Right cardiac atrium (tissue), 5 donors: ENCODE data around the gene DISP3. TPM values are rescaled to one million over a fixed set of nuclear protein-coding genes. Genes with fewer than 3 reads are reported as not detected.
A peak's percentile ranks its signal among the peaks of the same experiment; 100 is the strongest.

Experiments used
- ATAC-seq, 2 donors: fragments of 200-7000 bp; cut with Tn5 transposase; one replicate each; pipeline versions ENCODE4 v1.8.0 to v1.9.1; 2020; ENCODE audit warnings: moderate library complexity in 2 of 2, mild to moderate bottlenecking in 1 of 2
- DNase-seq, 3 donors: peaks; one replicate each; pipeline ENCODE4 v3.0.0-alpha.2; 2020
- H3K27ac ChIP-seq: one replicate; pipeline ENCODE4 v1.5.1; 2013; ENCODE audit warnings: mild to moderate bottlenecking, low read length, control low read depth, moderate library complexity
- H3K27me3 ChIP-seq: one replicate; pipeline ENCODE4 v1.6.1; 2013; ENCODE audit not compliant: control insufficient read depth, insufficient read depth
- H3K4me1 ChIP-seq: one replicate; pipeline ENCODE4 v1.6.1; 2013; ENCODE audit warnings: low read length; ENCODE audit not compliant: control insufficient read depth, insufficient read depth
- H3K4me3 ChIP-seq: one replicate; pipeline ENCODE4 v1.5.1; 2013; ENCODE audit warnings: low read length, control low read depth
- H3K9me3 ChIP-seq: one replicate; pipeline ENCODE4 v1.6.1; 2013; ENCODE audit warnings: low read length; ENCODE audit not compliant: control insufficient read depth
- WGBS: extraction: QIAGEN DNeasy Blood & Tissue Kit; methylation state at CpG from one replicate; pipeline ENCODE4 v1.1.7; 2013; 5-methylcytosine and 5-hydroxymethylcytosine counted together
- intact Hi-C, 4 donors: fragments of 100-400 bp; cut with DNase I; formaldehyde crosslinking; loops; one replicate each; pipeline versions ENCODE4 v1.11.0 to v1.14.0; 2022 to 2023
- long read RNA-seq, 4 donors: library from polyadenylated mRNA; unstranded; transcript quantifications; one replicate each; pipeline ENCODE4 v2.0.0, GENCODE V29; 2020 to 2021
- polyA plus RNA-seq: library from polyadenylated mRNA; stranded (reverse); fragments of 200-250 nt; gene quantifications from one replicate; pipeline ENCODE4 v1.2.3, GENCODE V29; 2013
- total RNA-seq, 4 donors: library from RNA; stranded (reverse); fragmentation: NEBNext Ultra II Directional; extraction: Animal tissue kit (Norgen Biotek cat#: 25700); gene quantifications; one replicate each; pipeline ENCODE4 v1.2.1, GENCODE V29; 2021
- donor health status: healthy with polysubstance abuse.
- donor health status: DM: no; HTN: yes; CAD: no.
- donor health status: DM: no; HTN: no; CAD: no.
- donor health status: DM: no; HTN: yes; CAD: no; lungs with severe emphysema.
- donor health status: DM: yes; HTN: yes; CAD: no.

Gene DISP3, protein sequence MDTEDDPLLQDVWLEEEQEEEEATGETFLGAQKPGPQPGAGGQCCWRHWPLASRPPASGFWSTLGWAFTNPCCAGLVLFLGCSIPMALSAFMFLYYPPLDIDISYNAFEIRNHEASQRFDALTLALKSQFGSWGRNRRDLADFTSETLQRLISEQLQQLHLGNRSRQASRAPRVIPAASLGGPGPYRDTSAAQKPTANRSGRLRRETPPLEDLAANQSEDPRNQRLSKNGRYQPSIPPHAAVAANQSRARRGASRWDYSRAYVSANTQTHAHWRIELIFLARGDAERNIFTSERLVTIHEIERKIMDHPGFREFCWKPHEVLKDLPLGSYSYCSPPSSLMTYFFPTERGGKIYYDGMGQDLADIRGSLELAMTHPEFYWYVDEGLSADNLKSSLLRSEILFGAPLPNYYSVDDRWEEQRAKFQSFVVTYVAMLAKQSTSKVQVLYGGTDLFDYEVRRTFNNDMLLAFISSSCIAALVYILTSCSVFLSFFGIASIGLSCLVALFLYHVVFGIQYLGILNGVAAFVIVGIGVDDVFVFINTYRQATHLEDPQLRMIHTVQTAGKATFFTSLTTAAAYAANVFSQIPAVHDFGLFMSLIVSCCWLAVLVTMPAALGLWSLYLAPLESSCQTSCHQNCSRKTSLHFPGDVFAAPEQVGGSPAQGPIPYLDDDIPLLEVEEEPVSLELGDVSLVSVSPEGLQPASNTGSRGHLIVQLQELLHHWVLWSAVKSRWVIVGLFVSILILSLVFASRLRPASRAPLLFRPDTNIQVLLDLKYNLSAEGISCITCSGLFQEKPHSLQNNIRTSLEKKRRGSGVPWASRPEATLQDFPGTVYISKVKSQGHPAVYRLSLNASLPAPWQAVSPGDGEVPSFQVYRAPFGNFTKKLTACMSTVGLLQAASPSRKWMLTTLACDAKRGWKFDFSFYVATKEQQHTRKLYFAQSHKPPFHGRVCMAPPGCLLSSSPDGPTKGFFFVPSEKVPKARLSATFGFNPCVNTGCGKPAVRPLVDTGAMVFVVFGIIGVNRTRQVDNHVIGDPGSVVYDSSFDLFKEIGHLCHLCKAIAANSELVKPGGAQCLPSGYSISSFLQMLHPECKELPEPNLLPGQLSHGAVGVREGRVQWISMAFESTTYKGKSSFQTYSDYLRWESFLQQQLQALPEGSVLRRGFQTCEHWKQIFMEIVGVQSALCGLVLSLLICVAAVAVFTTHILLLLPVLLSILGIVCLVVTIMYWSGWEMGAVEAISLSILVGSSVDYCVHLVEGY (N-terminal part only)
- under 1 TPM in 1 of 4 donors, not detected in 3; 0.06 TPM for total RNA-seq
- 0.02 TPM for polyA plus RNA-seq
- long read RNA-seq, donor 1 = 0 reads
- long read RNA-seq, donor 2 = 0 reads
- long read RNA-seq, donor 3 = 0 reads
- long read RNA-seq, donor 4 = 0 reads

DNA sequence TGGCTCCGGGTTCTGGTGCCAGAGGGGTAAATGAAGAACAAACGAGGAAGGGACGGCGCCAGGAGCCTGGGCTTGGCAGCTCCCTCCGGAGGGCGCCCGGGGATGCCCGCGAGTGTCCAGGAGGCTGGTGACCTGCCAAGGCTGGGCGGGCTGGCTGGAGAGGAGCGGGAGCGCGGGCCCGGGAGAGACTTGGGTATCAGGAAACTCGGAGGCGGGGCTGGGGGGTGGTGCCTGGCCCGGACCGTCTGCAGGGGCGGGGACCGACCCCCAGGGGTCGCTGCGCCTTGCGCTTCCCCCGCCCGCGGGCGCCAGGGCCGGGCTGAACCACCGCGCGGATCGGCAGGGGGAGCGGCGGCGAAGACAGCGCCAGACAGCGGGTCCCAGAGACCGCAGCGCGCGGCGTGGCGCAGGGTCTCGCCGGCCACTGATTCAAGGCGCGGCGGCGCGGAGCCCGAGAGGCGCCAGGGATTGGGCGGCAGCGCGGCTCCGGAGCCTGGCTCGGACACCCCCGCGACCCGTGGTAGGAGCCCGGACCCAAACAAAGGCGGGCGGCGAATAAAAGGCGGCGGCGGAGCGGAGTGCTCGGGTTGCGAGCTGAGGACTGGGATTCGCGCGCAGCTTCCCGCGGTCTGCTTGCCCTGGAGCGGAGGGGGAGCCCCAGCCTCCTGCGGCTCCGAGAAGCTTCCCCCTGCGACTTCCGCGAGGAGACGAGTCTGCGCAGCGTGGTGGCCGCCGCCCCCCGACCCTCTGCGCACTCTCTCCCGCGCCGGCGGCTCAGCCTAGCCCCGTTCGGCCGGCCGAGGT, at the start of gene DISP3:
TSS of gene DISP3 (plus strand) at position 585 of the 804 bp plus-strand sequence. CDS start 21,838 bp downstream, outside the sequence.
- under 1% methylated on average over 96 of the region's 96 CpGs for WGBS
- DNase-seq (peak; percentile 56 to 81 (median 71)), ATAC-seq (peak; percentile 56 to 86)
- Histone ChIP-seq H3K9me3 (no peaks in the 10 kb centered on the region), H3K27ac (no peak within 1 kb of the TSS), H3K4me3 (peak within 1 kb of the TSS; percentile 15), H3K4me1 (no peaks in the 10 kb centered on the region), H3K27me3 (peaks cover 4% of the 10 kb centered on the region)
- intact Hi-C loops = loop anchor here in 1 of 4 donors (10.0 kb wide), 1 partner anchor 156 kb away; no protein-coding TSS in a partner anchor

DNA sequence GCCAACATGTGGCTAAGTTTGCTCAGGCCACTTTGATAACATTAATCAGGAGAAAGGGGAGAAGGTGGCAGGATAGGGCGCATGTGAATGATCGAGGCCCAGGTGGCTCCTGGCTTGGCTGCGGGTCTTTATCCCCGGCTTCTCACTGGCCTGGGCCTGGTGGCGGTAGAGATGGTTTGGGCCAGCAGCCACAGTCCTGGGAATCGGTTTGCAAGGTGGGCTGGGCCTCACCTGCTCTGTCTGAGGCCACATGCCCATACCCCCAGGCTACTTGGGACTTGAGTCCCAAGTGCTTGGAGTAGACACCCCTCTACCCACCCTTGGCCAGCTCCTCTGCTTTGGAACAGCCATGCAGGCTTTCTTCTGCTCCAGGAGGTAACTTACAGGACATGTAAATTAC, 49.7 kb upstream of the DISP3 start:
- DNase-seq = no peak
- Histone ChIP-seq H3K27me3 (no peaks in the 10 kb centered on the region), H3K4me1 (no peaks in the 10 kb centered on the region), H3K9me3 (no peaks in the 10 kb centered on the region), H3K4me3 (no peak overlapping the region), H3K27ac (no peak overlapping the region)
- intact Hi-C loops = no loop called here
- WGBS = 65% methylated on average over 6 of the region's 6 CpGs
- ATAC-seq = no peak

DNA sequence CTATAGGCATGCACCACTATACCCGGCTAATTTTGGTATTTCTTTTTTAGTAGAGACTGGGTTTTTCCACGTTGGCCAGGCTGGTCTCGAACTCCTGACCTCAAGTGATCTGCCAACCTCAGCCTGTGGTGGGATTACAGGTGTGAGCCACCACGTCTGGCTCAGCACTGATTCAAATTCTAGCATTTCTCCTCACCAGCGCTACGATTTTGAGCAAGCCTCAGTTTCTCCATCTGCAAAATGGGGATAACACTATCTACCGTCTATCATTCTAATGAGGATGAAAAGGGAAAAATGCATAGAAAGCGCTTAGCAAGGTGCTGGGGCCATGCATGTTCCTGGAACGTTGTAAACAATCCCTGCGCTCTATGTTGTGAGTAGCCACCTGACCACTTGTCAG, 49.0 kb upstream of the DISP3 start:
- intact Hi-C loops = no loop called here
- no peak overlapping the region for H3K4me3 ChIP-seq
- no peaks in the 10 kb centered on the region for H3K27me3 ChIP-seq
- no peaks in the 10 kb centered on the region for H3K4me1 ChIP-seq
- 86% methylated on average over 10 of the region's 10 CpGs for WGBS
- H3K9me3 ChIP-seq = no peaks in the 10 kb centered on the region
- ATAC-seq (no peak), DNase-seq (no peak)
- H3K27ac ChIP-seq = no peak overlapping the region

DNA sequence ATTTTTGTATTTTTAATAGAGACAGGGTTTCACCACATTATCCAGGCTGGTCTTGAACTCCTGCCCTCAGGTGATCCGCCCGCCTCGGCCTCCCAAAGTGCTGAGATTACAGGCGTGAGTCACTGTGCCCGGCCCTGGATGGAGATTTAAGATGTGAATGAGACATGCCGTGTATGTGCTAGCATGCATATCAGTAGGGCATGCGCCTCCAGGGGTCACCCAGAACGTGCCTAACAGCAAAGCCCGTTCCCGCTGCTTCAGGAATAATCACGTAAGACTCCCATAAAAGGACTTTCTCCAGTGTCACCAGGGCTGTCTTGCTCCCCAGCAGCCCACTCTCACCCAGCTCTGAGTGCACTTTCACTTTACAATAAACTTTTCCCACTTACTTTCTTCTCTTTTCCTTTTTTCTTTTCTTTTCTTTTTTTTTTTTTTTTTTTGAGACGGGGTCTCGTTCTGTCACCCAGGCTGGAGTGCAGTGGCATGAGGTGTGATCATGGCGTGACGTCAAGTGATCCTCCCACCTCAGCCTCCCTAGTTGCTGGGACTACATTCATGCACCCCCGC, 46.9 kb upstream of the DISP3 start:
- no peak overlapping the region for H3K27ac ChIP-seq
- H3K4me1 ChIP-seq = no peaks in the 10 kb centered on the region
- ATAC-seq (no peak), DNase-seq (no peak)
- WGBS = 68% methylated on average over 16 of the region's 16 CpGs
- intact Hi-C loops = no loop called here
- no peaks in the 10 kb centered on the region for H3K27me3 ChIP-seq
- no peak overlapping the region for H3K4me3 ChIP-seq
- no peaks in the 10 kb centered on the region for H3K9me3 ChIP-seq

DNA sequence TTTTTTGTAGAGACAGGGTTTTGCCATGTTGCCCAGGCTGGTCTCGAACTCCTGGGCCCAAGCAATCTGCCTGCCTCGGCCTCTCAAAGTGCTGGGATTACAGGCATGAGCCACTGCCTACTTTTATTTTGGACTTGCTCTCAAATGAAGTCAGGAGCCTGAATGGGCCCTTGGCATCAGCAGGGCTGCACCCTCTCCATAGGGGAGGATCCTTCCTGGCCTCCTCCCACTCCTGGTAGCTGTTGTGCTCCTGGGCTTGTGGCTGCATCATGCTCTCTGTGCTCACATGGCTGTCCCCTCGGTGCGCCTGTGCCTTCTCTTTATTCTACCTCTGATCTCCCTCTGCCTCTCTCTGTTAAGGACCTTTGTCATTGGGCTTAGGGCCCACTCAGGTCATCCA, 46.4 kb upstream of the DISP3 start:
- no peaks in the 10 kb centered on the region for H3K27me3 ChIP-seq
- 82% methylated on average over 4 of the region's 4 CpGs for WGBS

DNA sequence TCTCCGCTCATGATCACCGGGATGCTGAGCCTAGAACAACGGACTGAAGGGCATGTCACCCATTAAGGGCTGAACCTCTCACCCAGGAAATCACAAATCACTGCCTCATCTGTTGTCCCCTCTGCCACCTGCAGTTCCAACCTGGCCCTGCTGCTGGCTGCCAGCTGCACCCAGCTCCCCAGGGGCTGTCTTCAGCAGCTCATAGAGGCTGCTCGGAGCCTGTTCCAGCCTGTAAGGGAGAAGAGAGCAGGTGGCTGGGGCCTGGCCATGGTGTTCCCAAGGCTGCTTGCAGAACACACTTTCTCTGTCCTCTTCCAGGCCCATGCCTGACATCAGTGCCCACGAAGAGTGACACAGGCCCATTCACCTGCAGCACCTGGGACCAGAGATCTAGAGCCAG, 44.5 kb upstream of the DISP3 start:
- DNase-seq = no peak
- Histone ChIP-seq H3K9me3 (no peaks in the 10 kb centered on the region), H3K27ac (no peak overlapping the region), H3K4me3 (no peak overlapping the region), H3K4me1 (no peaks in the 10 kb centered on the region), H3K27me3 (no peaks in the 10 kb centered on the region)
- 61% methylated on average over 5 of the region's 5 CpGs for WGBS
- no peak for ATAC-seq
- intact Hi-C loops = no loop called here

More for the DNA sequence above, 46.4 kb upstream of the DISP3 start:
- no peak for DNase-seq
- Histone ChIP-seq H3K4me1 (no peaks in the 10 kb centered on the region), H3K4me3 (no peak overlapping the region), H3K9me3 (no peaks in the 10 kb centered on the region), H3K27ac (no peak overlapping the region)
- intact Hi-C loops = no loop called here
- ATAC-seq = no peak

DNA sequence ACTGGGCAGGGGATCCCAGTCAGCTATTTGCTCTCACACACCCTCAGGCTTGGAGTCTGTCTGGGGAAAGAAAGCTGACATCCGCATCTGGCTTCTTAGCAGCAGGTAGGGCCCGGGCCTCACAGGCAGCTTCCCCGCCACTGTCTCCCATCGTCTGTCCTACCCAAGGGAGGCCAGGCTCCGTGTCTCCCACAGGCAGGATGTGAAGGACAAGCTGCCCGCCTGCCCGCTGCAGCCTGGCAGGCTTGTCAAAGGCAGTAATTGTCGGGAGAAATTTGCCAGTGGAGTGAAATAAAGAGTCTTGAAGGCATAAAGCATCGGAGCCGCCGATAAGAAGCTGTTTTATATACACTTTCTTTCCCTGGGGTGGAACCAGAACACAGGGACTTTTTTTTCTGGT, 44.0 kb upstream of the DISP3 start:
- Histone ChIP-seq H3K27me3 (no peaks in the 10 kb centered on the region), H3K9me3 (no peaks in the 10 kb centered on the region), H3K27ac (no peak overlapping the region), H3K4me1 (no peaks in the 10 kb centered on the region), H3K4me3 (no peak overlapping the region)
- WGBS = 77% methylated on average over 11 of the region's 11 CpGs
- no peak for ATAC-seq
- intact Hi-C loops = no loop called here
- no peak for DNase-seq

DNA sequence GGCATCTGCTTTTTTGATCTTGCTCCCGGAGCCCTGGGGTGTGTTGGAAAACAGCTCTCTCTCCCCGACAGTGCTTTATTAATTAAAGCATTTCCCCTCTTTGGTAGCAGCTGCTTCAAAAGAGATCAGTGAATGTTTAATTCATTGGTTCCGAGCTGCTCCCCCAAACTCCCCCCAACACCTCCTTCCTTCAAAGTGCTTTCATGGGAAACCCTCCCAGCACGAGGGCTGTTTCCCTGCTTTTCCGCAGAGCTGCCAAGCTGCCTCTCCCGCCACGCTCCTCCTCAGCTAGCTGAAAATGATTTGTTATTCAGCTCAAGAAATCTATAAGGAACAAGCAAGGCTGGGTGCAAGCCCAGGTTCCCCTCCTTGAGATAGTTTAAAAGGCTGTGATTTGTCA, 40.0 kb upstream of the DISP3 start:
- Histone ChIP-seq H3K9me3 (no peaks in the 10 kb centered on the region), H3K4me1 (no peaks in the 10 kb centered on the region), H3K27ac (no peak overlapping the region), H3K27me3 (no peaks in the 10 kb centered on the region), H3K4me3 (no peak overlapping the region)
- no peak for DNase-seq
- no peak for ATAC-seq
- intact Hi-C loops = no loop called here
- 54% methylated on average over 7 of the region's 7 CpGs for WGBS

DNA sequence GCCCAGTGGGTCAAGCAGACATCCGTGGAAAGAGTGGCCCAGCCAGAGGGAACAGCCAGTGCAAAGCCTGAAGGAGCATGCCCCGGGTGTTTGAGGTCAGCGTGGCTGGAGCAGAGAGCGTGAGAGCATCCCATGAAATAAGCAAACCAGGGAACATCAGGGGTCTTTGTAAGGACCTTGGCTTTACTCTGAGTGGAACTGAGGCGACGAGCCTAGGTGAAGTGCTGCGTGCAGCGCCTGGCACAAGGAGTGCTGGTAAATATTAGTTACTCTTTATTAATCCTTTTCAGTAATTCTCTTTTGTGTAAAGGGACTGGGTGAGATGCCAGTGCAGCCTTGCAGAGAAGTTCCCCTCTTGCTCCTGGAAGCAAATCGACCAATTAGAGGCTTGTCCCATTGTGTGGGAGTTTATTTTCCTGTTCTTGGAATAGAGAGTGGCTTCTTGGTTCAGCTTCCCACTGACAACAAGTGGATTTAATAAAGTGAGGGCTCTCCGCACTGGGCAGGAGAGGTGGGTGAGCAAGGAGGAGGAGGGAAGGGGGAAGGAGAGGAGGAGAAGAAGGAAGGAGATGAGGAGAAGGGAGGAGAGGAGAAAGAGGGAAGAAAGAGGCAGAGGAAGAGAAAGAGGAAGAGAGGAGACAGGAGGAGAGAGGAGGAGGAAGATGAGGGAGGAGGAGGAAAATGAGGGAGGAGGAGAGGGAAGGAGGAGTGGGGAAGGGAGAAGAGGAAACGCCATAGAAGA, 37.6 kb upstream of the DISP3 start:
- no peaks in the 10 kb centered on the region for H3K27me3 ChIP-seq

More for the DNA sequence above, 37.6 kb upstream of the DISP3 start:
- Histone ChIP-seq H3K9me3 (no peaks in the 10 kb centered on the region), H3K4me3 (no peak overlapping the region), H3K27ac (no peak overlapping the region), H3K4me1 (no peaks in the 10 kb centered on the region)
- no peak for ATAC-seq
- intact Hi-C loops = no loop called here
- no peak for DNase-seq
- whole genome bisulfite sequencing = 62% methylated on average over 11 of the region's 11 CpGs
